Coronary artery (tissue), 2 donors: Measurements from ENCODE around the gene CHST5.

Source experiments
- DNase-seq: peaks from one replicate; pipeline ENCODE4 v3.0.0-alpha.2; 2017; ENCODE audit warnings: low spot score
- H3K27ac ChIP-seq, 2 donors: fragments of 200-600 bp; sonication (generic); one replicate each; pipeline ENCODE4 v1.5.1; 2016 to 2019
- H3K4me3 ChIP-seq: fragments of 200-600 bp; sonication (generic); 2 replicates; pipeline ENCODE4 v1.5.1; 2016; ENCODE audit warnings: mild to moderate bottlenecking, moderate library complexity
- TF ChIP-seq, protein P1 (sequence below): fragments of 200-600 bp; sonication (generic); IDR thresholded peaks from one replicate; pipeline ENCODE4 v1.5.1; 2019; ENCODE audit warnings: antibody characterized with exemption

The CHST5 gene

DNA sequence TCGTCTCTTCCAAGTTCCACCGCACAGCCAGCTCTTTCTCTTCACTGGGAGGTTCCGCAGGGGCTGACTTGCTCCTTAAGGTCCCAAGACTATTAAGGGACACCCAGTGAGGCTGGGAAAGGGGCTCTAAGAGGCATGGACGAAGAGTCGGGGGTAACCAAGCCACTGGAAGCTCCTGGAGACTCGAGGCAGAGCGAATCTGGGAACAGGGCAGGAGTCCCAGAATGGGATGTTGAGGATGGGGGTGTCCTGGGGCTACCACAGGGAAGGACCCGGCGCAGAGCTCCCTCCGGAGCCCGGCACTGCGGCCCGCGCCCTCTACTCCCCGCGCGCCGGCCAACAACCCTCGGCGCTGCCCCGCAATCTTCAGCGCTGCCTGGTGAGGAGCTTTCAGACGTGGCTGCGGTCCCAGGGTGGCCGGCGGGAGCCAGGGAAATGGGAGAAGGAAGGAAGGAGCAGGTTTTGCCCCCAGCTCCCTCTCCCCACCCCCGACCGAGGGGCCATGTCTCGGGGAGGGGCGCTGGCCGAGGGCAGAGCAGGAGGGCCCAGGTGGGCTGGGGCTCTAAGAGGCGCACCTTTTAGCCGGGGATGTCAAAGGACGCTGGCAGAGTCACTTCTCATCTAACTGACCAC, 581 bp downstream of the CHST5 start:
- H3K27ac ChIP-seq: no peak overlapping the region
- DNase-seq: no peak
- no peak overlapping the region for H3K4me3 ChIP-seq
- TF ChIP-seq, protein P1, sequence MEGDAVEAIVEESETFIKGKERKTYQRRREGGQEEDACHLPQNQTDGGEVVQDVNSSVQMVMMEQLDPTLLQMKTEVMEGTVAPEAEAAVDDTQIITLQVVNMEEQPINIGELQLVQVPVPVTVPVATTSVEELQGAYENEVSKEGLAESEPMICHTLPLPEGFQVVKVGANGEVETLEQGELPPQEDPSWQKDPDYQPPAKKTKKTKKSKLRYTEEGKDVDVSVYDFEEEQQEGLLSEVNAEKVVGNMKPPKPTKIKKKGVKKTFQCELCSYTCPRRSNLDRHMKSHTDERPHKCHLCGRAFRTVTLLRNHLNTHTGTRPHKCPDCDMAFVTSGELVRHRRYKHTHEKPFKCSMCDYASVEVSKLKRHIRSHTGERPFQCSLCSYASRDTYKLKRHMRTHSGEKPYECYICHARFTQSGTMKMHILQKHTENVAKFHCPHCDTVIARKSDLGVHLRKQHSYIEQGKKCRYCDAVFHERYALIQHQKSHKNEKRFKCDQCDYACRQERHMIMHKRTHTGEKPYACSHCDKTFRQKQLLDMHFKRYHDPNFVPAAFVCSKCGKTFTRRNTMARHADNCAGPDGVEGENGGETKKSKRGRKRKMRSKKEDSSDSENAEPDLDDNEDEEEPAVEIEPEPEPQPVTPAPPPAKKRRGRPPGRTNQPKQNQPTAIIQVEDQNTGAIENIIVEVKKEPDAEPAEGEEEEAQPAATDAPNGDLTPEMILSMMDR: no peak

DNA sequence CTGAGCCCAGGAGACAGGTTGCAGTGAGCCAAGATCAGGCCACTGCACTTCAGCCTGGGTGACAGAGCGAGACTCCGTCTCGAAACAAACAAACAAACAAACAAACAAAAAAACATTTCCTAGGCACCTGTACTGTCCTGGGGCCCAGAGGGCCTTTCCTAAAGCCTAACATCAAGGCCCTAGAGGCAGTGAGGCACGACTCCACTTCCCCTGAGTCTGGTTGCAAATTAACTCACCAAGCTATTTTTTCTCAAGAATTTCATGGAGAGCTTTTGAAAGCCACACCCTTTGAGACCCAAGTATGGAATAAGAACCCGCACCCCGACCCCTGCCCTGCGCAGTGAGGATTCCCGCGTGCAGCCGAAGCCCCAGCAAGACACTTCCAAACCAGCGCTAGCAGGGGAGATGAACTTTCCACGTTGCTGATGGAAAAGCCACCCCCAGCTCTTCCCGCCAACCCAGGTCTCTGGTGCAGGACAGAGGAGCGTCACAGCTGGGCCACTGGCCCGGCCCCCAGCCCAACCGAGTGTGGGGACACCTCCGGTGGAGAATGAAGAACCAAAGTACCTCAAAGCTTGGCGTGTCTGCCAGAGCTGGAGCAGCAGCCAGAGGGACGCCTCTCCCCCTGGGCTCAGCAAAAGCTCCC, 1.2 kb downstream of the CHST5 start:
- DNase-seq: no peak
- H3K4me3 ChIP-seq: no peak overlapping the region
- no peak overlapping the region for H3K27ac ChIP-seq
- TF ChIP-seq, protein P1: no peak

DNA sequence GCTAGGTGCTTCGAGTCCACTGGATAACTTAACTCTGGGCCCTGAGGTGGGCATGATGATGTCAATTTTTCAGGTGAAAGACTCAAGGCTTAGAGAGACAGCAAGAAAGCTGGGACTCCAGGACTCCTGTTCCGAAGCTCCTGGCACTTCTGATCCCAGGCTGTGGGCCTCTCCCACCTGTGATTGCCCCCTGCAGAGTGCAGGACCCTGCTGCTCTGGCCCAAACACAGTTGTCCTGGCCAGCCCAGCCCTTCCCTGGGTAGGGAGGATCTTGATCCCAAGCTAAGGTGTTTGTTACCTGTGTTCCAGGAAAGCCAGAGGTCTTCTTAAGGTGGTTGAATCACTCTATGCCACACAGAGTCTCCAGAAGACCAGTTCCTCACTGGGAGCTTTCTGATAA, 3.1 kb downstream of the CHST5 start:
- no peak overlapping the region for H3K4me3 ChIP-seq
- TF ChIP-seq, protein P1: no peak
- no peak for DNase-seq
- H3K27ac ChIP-seq: no peak overlapping the region

DNA sequence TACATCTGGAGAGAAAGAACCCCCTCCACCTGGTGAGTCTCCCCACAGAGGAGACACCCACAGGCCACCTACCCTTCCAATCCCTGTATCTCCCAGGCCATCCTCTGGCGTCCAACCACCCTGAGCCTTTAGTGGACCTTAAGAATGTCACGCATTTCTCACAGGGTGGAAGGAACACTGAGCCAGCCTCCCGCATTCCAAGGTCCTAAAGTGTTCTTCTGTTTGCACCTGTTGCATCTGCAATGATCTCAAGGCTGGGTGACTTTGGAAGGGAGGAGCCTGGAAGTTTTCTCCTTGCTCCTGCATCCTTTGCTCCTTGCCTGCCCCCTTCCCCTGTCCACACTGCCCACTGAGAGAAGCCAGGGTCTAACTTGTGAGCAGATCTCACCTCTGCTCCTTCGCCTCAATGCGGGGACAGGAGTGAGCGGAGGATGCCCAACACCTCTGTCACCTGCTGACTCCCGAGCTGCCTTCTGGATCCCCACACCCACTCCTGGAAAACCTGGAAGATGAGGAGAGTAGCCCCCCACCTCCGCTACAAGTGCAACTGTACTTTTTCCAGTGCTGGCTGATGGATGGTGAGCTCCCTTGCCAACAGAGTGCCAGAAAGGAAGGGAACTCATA, 3.7 kb downstream of the CHST5 start:
- no peak for DNase-seq
- H3K4me3 ChIP-seq: no peak overlapping the region
- H3K27ac ChIP-seq: no peak overlapping the region
- TF ChIP-seq, protein P1: no peak

DNA sequence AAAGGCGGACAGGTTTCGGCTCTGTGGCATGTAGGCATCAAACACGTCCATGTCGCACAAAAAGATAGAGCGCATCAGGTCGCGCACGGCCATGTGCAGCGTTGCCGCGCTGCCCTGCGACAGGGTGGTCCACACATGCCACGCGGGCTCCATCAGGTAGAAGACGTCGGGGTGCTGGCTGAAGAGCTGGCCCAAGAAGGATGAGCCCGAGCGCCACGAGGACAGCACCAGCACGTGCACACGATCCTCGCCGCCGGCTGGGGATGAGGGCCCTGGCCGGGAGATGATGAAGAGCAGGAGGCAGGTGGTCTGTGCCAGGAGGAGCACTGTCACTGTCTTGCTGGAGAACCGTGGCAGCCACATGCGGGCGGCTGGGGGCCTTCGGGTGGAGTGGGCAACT, 5.9 kb downstream of the CHST5 start:
- H3K4me3 ChIP-seq: no peak overlapping the region
- no peak overlapping the region for H3K27ac ChIP-seq
- TF ChIP-seq, protein P1: no peak
- DNase-seq: no peak

DNA sequence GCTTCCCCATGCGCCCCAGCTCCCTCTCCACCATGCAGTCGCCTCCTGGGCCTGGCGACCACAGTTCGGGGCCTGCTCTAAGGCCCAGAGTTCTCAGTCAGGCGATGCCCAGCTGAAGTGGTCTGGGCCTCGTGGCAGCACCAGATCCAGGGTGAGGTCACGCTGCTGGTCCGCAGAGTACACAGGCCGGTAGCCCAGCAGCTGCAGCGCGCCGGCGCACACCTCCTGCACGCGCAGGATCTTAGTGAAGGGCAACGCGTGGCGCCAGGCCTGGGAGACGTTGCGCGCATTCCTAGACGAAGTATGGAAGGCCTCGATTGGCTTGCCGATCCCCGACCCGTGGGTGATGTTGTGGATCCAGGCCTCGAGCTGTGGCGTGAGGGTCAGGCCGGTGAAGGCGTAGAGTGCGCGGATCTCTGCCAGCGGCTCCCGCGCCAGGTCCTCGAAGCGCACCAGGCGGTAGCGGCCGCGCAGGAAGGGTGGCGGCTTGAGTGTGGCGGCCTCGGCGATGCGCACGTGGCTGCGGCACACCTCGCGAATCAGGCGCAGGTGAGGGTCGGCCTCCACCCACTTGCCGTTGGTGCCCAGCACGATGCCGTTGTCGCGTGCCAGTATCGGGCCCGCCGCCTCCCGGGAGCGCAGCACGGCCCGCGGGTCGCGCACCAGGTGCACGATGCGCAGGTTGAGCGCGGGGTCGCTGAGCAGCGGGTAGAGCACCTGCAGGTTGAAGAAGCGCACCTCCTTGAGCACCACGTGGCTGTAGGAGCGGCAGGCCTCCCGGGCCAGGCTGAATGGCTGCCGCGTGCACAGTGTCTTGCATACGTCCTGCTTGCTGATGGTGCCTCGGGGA, 6.6 kb downstream of the CHST5 start:
- Histone ChIP-seq H3K27ac (no peak overlapping the region), H3K4me3 (no peak overlapping the region)
- DNase-seq: no peak
- TF ChIP-seq, protein P1: no peak
